AG04450 (cell line): ENCODE data around the gene SSTR4. TPM values are rescaled to one million over a fixed set of nuclear protein-coding genes. Genes with fewer than 3 reads are reported as not detected.

Experiments
- CTCF ChIA-PET: fragments of 300-600, 350-600 bp; formaldehyde crosslinking; extraction: SDS; loops from one replicate; lab custom pipeline; 2022; ENCODE audit warnings: antibody characterized with exemption, inconsistent platforms; lab: Charles Lee
- POLR2A ChIA-PET: fragments of 350-600 bp; formaldehyde crosslinking; extraction: SDS; loops from one replicate; lab custom pipeline; 2021; ENCODE audit warnings: antibody characterized with exemption, inconsistent platforms; lab: Yijun Ruan, JAX
- DNase-seq: peaks from one replicate; pipeline ENCODE4 v3.0.0-alpha.2; 2011; ENCODE audit warnings: low read depth, low spot score
- H3K27ac ChIP-seq: one replicate; pipeline ENCODE4 v1.5.1; 2012; ENCODE audit warnings: low read depth, low read length, control low read depth
- H3K27me3 ChIP-seq: one replicate; pipeline ENCODE4 v1.6.0; 2012; ENCODE audit warnings: low read length; ENCODE audit not compliant: control insufficient read depth, insufficient read depth
- H3K4me3 ChIP-seq: 2 replicates; pipeline ENCODE4 v1.5.1; 2011; ENCODE audit warnings: mild to moderate bottlenecking, low read depth, low read length, control low read depth
- H3K9me3 ChIP-seq: 2 replicates; pipeline ENCODE4 v1.5.1; 2012; ENCODE audit warnings: low read length; ENCODE audit not compliant: control insufficient read depth, insufficient read depth
- polyA plus RNA-seq: library from polyadenylated mRNA; depleted of rRNA; stranded (reverse); fragments of >200 nt; gene quantifications from 2 replicates; pipeline ENCODE4 v1.2.3, GENCODE V29; 2011
- TF ChIP-seq, protein P1 (sequence below): IDR thresholded peaks from 2 replicates; pipeline ENCODE4 v1.5.1; 2011; ENCODE audit warnings: low read depth, low read length, control low read depth, inconsistent platforms

SSTR4 gene
- polyA plus RNA-seq, 1 experiment = not detected

DNA sequence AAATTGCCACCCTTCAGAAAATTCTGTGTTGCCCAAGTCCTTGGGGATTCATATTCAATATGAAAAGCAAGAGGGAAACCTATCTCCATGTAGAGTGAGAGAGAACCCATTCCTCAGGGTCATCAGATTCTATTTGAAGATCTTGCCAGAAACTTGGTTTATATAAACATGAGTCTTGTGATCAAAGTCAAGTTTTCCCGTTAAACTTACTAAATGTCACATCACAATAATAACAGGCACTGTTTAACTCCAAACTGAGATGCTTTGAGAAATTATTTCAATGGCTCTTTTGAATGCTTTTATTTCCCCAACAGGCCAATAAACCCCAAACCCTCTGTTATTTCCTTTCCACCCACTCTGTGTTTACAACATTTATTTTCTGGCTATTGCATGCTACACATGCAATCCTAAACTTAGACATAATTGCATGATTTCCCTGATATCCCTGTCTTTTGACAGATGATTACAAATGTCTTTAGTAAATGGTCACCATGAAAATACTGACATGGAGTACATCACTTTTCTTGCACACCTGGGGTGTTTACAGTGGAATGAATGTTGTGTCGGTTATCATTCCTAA is 31.1 kb upstream of the SSTR4 start:
- CTCF ChIA-PET = no interaction called here
- Histone ChIP-seq H3K27ac (no peak overlapping the region), H3K4me3 (no peak overlapping the region), H3K27me3 (no peaks in the 10 kb centered on the region), H3K9me3 (no peaks in the 10 kb centered on the region)
- POLR2A ChIA-PET = no interaction called here
- TF ChIP-seq, protein P1, sequence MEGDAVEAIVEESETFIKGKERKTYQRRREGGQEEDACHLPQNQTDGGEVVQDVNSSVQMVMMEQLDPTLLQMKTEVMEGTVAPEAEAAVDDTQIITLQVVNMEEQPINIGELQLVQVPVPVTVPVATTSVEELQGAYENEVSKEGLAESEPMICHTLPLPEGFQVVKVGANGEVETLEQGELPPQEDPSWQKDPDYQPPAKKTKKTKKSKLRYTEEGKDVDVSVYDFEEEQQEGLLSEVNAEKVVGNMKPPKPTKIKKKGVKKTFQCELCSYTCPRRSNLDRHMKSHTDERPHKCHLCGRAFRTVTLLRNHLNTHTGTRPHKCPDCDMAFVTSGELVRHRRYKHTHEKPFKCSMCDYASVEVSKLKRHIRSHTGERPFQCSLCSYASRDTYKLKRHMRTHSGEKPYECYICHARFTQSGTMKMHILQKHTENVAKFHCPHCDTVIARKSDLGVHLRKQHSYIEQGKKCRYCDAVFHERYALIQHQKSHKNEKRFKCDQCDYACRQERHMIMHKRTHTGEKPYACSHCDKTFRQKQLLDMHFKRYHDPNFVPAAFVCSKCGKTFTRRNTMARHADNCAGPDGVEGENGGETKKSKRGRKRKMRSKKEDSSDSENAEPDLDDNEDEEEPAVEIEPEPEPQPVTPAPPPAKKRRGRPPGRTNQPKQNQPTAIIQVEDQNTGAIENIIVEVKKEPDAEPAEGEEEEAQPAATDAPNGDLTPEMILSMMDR = no peak
- DNase-seq = no peak

DNA sequence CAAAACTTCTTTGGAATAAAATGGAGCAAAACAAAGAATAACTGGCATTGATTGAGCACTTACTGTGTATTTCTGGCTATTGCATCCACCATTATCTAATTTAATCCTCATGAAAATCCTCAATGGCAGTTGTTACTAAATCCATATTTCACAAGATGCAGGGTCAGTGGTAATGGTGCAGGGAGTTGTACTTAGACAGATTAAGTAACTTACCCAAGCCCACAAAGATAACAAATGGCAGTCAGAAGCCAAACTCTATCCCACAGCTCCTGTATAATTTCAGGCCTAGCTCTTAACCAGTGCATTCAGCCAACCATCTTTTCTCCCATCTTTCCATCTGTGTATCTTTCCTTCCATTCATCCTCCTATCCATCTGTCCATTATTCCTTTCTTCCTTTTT is 29.3 kb upstream of the SSTR4 start:
- TF ChIP-seq, protein P1 = no peak
- ChIA-PET POLR2A (no interaction called here), CTCF (no interaction called here)

DNA sequence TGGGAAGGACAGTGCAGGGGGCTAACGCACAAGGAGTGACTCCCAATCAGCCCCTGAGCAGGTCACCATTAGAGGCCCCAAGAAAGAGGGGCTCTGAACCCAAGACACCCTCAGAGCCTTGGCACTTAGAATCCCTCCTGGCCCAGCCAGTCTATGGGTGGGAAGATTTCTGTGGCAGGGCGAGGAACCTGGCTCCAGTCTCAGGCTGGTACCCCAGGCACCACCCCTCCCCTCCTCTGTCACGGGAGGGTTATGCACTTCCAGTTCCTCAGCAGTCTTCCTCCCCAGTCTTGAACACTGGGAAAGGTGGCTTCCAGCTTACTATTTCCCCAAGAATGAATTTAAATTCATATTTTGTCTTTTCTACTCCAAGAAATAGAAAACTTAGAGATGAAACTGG is 27.6 kb upstream of the SSTR4 start:
- Histone ChIP-seq H3K27ac (no peak overlapping the region), H3K27me3 (no peaks in the 10 kb centered on the region), H3K9me3 (no peaks in the 10 kb centered on the region), H3K4me3 (no peak overlapping the region)
- CTCF ChIA-PET = interaction anchor here (1.0 kb wide), 1 partner anchor 332 kb away, joined by 3 read pairs; no protein-coding TSS in a partner anchor
- TF ChIP-seq, protein P1 = no peak
- POLR2A ChIA-PET = no interaction called here
- no peak for DNase-seq

More for the DNA sequence above, 29.3 kb upstream of the SSTR4 start:
- Histone ChIP-seq H3K9me3 (no peaks in the 10 kb centered on the region), H3K4me3 (no peak overlapping the region), H3K27ac (no peak overlapping the region), H3K27me3 (no peaks in the 10 kb centered on the region)
- no peak for DNase-seq

DNA sequence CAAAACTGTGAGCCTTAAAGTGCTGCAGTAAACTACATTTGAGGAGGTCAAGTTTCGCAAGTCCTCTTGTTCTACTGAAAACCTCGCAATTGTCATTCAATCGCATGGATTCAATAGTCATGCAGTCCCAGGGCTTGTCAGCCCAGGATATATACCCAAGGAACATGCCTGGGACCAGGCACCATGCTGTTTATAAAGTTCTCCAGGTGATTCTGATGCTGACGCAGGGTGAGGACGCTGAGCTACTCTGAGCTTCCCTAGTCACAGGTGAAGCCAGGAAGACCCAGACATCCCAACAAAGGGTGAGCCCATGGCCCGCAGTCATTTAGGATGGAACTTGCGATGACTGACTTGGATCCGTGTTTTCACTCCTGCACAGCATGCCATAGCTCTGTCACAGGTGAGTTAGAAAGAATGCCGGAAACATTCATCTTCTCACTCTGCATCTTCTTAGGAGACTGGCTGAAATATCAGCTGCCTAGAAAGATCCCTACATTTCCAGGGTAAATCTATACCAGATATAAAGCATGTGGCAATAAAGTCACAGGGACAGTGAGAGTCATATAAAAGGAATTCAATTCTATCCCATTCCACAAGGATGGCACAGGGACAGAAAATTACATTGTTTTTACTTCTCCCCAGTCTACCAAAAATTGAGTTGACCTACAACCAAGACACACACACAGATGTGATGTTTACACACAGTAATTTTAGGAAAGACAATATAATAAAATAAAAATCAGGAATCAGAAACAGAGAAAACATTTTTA is 27.0 kb upstream of the SSTR4 start:
- Histone ChIP-seq H3K27ac (no peak overlapping the region), H3K4me3 (no peak overlapping the region), H3K27me3 (no peaks in the 10 kb centered on the region), H3K9me3 (no peaks in the 10 kb centered on the region)
- TF ChIP-seq, protein P1 = no peak
- ChIA-PET POLR2A (no interaction called here), CTCF (interaction anchor here (1.0 kb wide), 1 partner anchor 331 kb away, joined by 3 read pairs; no protein-coding TSS in a partner anchor)
- no peak for DNase-seq

DNA sequence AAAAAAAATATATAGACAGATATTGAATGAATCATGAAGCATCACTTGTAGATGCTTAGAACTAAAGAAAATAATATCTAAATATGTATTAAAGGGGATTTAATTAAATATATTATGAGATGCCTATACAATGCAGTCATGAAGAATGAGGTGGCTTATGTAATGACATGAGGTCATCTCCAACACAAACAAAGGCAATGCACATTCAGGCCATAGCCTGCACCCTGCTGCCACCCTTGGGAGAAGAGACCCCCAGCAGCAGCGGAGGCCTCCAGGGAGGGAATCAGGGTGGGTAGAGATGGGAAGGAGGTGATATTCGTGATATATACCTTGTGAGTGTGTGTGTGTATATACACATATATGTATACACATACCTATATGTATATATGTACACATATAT is 26.4 kb upstream of the SSTR4 start:
- Histone ChIP-seq H3K27me3 (no peaks in the 10 kb centered on the region), H3K9me3 (no peaks in the 10 kb centered on the region), H3K4me3 (no peak overlapping the region), H3K27ac (no peak overlapping the region)
- DNase-seq = no peak
- POLR2A ChIA-PET = no interaction called here
- TF ChIP-seq, protein P1 = no peak
- CTCF ChIA-PET = no interaction called here
